Measurements from ENCODE around the gene KRT33A.

KRT33A gene

DNA sequence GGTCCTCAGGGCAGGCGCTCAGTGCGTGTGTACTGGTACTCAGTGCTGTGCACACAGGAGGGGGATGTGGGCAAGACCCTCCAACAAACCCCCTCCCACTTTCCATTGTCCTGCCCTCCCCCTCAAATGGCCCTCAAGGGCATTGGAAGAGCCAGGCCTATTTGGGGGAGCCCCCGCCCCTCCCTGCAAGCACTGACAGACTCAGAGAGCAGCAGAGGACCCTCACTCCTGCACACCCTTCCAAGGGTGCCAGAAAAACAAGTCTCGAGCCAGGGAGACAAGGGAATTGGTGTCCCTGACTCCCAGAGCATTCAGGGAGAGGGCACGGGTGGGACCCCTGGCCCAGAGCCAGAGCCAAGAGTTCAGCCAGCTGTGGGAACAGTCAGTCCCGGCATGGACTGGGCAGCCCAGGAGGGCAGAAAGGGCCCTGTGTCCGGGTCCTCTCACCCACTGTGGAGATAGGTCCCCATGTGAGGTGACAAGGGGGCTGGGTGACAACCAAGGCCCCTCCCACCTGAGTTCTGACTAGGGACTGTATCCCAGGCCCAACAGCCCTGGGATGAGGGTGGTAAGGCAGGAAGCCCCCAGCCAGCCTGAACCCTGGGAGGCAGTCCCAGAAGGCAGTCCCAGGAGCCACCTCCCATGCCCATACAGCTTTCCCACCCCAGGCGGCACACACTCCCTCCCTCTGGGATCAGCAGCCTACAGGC lies 23.1 kb downstream of the KRT33A start:
- no peak for DNase-seq

DNA sequence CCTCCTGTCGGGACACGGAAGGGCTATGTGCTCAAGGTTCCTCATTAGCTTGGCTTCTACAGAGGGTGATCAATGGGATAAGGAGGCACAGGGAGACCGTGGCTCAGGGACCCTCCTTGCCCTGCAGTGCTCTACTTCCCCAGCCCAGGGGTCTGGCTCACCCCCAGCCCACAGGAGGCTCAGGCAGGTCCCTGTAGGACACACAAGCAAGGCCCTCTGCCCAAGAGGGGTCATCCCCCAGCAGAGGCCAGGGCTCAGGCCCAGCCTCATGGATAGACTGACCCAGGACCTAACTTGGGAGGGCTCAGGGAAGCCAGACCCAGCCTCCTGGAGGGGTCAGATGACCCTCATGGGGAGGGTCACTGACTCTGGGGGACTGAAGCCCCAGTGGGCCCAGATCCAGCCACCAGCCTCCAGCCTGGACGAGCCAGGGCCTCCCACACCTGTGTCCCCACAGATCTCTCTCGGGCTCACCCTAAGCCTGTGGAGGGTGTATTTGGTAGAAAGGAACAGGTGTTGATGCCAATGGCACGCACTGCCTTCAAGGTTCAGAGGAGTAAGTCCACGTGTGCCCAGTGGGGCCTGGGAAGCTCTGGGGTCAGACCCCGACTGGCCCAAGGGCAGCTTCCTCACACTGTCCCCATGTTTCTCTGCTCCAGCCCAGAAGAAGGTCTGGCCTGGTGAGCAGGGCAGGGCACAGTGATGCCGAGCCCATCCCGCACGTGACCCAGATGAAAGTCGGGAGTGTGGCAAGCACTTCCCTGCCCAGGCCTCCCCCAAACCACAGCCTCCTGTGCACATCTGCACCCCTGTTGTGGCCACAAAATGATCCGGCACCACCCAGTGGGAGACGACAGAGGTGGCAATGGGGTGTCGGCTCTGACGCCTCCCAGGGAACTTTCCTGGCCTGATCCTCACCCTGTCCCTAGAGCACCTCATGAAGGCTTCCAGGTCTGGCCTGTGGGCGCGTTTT lies 24.2 kb downstream of the KRT33A start:
- no peak for DNase-seq

DNA sequence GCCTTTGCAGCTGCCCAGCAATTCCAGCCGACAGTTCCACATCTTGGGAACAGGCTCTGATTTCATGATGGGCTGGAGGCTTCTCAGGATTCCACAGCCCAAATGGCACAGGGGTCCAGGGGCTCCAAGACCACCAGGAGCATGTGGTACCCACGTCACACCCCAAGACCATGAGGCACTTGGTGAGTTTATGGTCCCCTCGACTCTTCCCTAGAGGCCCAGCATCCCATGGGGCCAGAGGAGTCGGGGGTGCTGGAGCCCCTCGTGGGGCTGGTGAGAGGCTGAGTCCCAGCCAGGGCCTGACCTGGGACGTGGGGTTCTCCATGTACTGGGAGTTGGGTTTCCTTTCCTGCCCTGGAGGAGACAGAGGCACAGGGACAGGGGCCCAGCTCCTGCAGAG lies 25.0 kb downstream of the KRT33A start:
- DNase-seq = no peak

DNA sequence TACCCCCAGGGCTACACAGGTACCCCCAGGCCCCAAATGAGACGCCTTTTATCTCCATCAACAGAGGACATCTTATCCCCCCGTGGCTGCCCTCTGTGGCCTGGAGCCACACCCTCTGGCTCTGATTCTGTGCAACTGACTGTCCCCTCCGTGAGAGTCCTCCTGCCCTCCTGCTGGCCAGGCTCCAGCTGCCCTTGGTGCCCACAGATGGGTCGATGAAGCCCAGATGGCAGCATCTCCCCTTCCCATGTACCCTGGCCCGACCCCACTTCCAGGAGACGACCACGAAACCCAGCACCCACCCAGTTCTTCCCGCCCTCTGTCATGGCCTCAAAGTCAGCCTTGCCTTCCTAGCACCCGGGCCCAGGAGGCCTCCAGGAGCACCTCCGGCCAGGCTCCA lies 25.5 kb downstream of the KRT33A start:
- DNase-seq = no peak

DNA sequence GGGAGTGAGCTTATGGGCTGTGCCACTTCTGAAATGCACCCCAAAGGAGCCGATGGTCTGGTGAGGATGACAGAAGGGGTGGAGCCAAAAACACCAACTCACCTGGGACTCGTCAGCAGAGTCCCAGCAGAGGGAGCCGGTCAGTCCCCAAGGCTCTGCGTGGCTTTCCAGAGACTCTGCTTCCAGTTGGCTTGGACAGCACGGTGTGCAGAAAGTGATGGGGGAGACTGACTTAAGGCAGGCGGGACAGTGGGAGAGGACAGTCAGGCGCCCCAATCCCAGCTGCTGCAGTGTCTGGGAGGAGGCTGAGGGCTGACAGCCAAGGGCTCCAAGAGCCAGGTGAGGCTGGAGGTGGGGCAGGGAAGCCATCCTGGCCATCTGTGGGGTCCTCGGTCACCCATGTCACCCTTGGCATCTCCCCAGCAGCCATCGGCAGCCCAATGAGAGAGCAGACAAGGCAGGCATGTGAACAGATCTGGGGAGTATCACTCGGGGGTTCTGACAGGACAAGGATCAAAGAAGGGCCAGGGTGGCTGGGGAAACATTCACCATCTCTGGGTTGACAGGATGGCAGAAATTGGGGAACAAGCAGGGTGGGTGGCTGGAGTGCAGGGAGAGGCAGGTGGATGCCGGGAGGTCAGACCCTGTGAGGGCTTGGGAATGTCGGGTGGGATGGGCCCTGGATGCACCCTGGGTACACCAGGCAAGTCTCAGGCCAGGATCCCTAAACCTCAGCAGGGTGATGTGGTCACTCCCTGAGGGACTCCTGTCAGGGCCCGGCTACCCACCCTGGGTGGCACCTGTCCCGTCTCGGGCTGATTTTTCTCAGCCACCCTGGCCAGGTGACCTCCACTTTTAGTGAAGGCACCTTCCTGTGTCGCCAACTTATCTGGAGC lies 26.2 kb downstream of the KRT33A start:
- no peak for DNase-seq

DNA sequence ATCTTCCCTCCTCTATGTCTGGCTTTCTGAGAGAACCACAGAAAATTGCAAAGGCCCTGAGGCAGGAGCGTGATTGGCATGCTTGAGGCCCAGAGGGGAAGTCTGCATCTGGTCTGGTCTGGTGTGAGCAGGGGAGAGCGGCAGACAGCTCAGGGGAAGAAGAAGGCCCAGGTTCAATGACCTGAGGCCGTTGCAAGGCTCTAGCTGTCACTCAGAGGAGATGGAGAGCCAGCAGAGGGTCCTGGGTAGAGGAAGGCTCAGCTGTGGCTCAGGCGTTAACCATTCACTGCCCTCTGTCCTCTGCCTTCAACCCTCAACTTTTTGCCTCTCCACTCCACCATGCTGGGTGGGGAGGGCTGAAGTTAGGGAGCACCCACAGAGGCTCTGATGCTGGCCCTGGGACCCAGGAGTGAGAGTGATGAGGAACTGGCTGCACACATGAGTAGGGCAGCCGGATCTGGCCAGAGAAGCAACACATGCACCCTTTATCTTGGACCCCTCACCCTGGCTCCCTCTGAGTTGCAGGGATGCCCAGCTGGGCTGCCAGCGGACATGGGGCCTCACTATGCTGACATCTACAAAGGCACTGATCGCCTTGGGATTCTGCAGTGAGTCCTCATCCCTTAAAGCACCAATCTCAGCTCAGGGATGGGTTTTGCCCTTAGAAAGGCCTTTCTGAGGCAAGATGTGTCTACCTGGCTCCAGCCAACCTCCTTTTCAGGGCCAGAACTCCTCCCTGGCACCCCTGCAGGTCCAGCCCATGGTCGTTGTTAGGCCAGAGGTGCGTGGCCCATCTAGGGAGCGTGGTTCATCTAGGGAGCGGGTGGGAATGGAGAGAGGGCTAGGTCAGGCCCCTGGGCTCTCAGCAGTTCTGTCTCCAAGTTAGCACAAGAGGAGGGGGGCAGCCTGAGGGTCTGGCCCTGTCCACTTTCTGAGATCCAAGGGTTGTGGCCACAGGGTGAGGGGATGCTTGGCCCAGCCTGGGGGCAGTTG lies 27.4 kb downstream of the KRT33A start:
- DNase-seq = no peak

DNA sequence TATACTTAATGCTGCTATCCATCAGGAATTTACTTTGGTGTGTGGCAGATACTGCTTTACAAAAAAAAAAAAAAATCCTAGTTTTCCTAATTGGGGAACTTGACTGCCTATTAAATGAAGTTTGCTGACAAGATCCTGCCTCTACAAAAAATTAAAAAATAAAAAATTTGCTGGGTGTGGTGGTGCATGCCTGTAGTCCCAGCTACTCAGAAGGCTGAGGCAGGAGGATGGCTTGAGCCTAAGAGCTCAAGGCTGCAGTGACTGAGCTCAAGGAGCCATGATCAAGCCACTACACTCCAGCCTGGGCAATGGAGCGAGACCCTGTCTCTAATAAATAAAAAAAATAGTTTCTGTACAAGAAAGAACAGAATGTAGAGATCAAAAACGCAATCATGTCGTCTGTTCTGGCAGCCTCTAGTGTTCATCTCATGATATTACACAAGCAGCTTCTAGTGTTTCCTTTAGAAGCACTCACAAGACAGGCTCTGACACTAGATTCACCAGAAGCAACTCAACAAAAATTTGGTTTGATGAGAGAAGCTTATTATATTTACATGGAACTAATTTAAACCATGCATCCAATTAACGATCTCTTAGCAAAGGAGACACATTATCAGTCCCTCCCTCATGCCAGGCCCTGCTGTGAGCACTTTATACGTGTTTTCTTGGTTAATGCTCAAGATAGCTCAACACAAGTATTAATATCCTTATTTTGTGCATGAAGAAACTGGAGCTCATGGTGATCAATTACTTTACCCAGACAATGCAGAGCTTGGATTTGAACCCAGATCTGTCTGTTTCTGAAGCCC lies 28.3 kb downstream of the KRT33A start:
- DNase-seq = peak; percentile 70

DNA sequence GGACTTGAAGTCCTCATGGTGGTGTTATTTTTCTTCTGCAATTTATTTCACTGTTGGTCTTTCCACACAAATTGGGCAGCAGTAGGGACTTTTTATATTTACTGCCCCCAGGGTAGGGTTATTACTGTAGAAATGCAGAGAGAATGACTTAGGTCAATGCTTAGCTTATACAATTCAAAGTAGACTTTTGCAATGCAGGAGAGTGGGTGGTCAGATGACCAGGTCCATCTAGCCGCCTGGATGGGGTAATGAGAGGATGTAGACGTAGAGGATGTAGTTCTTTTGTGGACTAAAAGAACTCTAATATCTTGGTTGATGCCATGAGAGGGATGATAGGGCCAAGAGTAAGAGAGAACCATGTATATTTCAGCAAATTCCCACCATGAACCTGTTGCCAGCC lies 32.4 kb downstream of the KRT33A start:
- DNase-seq = no peak

DNA sequence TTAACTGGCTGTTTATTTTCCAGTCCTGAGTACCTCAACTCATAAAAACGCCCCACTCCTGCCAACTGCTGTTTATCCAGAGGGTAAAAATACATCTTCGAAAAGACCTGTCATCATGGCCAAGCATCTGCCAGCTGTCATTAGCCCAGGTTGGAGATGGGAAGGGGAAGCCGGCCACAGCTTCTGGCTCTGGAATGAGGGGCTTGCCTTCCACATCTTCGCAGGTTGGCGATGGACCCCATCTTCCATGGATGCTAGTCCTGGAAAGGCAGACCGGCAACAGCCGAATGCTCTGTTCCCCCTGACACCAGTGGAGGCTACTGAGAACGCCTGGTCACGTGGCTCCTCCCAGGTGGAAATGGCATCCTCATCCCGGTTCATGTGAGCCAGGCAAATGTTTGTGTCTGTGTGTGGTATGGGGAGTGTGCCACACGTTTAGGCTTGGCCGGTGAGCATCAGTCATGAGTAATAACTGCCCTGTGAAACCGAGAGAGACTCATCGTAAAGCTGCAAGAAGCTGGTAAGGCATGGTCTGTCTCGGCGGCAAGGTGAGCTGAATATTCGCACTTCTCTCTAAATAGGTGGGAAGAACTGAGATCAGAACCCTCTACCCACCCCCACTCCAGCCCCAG lies 34.7 kb downstream of the KRT33A start:
- no peak for DNase-seq

DNA sequence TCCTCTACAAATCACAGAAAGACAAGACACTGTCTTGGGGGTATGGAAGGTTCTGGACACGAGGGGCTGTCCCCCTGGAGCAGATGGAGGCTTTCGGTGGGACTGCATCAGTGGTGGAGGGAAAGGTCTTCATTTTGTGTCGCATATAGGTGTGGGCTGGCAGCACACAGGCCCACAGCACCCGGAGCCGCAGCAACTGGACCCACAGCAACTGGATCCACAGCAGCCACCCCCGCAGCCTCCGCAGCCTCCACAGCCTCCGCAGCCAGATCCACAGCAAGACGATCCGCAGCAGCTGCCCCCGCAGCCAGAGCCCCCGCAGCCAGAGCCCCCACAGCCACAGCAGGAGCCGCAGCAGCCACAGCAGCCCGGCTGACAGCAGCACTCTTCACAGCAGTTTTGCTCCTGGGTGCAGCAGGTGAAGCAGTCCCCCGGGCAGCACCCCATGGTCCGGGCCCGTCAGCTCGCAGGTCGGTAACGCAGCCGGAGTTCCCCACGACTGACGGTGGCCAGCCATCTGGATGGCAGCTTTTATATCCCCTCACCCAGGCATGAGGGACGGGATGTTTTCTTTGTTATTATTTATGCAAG lies 35.3 kb downstream of the KRT33A start, which contains the start of gene KRTAP17-1:
Gene KRTAP17-1 (minus strand): TSS at position 507 of the 591 bp plus-strand sequence. CDS start 60 bp downstream, at position 447.
- no peak for DNase-seq

DNA sequence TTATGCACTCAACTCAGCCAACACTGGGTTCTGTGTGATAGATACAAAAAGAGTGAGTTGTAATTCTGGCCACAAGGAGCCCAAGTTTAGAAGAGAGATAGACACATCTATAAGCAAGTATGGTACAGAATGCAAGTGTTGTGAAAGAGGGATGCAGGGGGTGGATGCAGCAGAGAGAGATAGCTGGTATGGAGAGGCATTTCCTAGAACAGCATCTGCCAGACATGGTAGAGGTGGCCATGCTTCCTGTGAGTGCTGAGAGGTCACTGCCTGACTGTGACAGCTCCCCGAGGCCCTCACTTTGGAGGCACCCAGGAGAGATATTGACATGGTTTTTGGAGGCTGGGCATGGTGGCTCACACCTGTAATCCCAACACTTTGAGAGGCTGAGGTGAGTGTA lies 39.5 kb downstream of the KRT33A start:
- DNase-seq = no peak

DNA sequence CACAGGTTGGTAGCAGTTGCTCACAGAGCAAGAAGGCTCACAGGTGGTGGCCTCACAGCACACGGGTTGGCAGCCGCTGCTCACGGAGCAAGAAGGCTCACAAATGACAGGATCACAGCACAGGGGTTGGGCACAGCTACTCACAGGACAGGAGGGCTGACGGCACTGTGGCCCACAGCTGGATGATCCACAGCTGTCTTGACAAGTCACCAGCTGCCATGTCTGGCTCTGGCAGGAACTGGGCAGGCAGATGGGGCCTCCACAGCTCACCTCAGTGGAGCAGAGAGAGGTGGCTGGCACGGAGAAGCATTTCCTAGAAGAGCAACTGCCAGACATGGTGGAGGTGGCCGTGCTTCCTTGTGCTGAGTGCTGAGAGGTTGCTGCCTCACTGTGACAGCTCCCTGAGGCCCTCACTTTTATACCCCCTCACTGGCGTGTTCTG lies 41.7 kb downstream of the KRT33A start, which contains the start of gene KRTAP16-1:
Gene KRTAP16-1 (minus strand): TSS at position 392 of the 442 bp plus-strand sequence. CDS start 56 bp downstream, at position 336.
- DNase-seq = no peak

DNA sequence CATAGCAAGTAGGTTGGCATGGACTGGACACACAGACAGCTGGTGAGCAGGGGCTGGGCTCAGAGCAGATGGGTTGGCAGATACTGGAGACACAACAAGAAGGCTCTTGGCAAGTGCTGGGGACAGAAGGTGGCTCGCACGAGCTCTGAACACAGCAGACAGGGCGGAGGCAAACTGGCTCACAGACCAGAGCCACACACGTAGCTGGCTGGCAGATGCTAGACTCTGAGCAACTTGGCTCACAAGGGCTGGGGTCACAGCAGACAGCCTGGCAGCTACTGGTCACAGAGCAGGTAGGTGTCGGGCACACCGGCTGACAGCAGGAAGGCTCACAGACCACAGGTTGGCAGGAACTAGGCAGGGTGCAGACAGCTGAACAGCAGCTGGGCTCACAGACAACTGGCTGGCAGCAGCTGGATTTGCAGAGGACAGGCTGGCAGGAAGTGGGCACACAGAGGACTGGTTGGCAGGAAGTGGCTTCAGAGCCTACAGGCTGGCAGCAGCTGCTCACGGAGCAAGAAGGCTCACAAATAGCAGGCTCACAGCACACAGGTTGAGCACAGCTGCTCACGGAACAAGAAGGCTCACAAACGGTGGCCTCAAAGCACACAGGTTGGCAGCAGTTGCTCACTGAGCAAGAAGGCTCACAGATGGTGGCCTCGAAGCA lies 42.2 kb downstream of the KRT33A start:
- DNase-seq = no peak

DNA sequence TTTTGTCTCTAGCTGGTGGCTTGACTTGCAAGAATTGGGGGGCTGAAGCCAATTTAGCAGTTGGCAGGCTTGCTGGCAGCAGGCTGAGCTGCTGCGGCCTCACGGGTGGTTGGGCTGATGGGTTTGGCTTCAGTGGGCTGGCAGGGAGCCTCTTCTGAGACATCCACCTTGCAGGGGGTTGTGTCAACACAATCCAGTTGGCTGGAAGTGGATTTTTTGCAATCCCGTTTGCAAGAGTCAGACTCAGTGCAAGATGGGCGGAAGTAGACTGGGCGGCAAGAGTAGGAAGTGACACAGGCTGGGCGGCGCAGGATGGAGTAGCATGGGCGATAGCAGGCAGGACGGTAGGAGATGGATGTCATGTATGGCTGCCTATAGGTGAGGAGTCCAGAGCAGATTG lies 43.0 kb downstream of the KRT33A start:
- peak; percentile 90 for DNase-seq

DNA sequence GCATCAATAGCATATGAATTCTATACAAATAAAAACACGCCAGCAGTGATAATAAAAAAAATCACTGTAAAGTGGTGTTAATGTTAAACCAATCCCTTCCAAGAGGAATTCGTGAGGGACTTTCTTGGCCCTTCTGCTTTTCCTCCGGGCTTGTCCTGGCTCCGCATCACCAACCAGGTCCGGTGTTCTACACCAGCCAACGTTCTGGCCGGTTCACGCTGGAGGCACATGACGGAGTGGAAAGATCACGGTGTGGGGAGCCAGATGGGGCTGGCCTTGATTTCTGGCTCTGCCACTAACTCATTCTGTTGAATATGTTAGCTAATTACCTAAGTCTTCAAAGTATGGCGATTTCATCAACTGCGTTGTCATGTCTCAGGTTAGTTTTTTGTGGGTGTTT lies 46.5 kb downstream of the KRT33A start:
- DNase-seq = no peak

DNA sequence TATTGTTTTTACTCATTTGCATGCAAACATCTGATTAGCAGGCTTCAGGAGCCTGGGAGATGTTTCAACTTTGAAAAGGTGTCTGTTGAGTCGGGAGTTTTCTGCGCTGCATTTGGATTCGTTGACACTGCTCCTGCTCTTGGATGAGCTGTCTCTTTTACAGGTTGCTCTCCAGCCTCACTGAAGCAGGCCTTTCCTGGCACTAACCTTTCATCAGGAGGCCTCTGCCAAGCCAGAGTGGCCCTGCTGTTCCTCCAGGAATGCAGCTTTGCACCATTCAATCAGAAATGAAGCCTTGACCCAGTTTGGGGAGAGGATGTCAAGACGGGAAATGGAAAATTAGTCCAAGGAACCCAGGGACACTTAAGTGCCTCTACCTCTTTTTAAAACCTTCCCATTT lies 47.6 kb downstream of the KRT33A start:
- DNase-seq = no peak

DNA sequence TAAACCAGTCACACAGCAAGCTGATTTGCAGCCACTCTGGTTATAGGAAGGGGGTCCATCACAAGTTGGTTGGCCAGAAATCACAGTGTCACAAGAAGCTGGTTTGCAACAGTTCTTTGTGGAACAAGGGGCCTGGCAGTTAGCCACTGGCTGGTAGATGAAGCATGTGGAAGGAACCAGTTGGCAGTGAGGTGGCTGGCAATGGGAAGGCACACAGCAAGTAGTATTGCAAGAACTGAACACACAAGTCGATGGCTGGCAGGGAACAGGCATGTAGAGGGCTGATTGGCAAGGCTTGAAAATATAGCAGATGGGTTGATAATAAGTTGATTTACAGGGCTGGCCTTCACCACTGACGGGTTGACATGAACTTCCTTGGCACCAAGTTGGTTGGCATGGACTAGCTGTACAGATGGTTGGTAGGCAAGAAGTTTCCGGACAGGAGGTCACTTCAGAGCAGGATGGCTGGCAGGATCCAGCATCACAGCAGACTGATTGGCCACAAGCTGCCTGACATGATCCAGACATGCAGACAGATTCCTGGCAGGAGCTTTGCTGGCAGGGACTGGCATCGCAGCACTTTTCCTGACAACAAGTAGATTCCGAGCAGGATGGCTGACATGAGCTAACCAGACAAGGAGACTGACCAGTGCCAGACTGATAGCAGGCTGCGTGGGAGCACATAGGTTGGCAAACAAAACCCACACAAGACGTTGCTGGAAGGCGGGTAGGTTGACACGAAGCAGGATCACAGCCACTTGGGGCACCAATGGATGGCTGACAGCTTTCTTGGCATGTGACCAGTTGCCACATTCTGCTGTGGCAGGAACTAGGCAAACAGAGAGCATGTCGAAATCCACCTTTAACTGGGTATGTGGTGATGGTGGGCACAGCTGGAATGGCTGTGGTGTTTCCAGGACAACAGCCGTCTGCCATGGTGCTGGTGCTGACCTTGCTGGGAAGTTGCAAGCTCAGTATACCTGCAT lies 48.4 kb downstream of the KRT33A start, which contains the start of gene KRTAP29-1:
Gene KRTAP29-1 (minus strand): TSS at position 936 of the 986 bp plus-strand sequence. CDS start 0 bp downstream, at position 936.
- no peak for DNase-seq
